ENCODE results near the gene ULK4.

Gene ULK4

GRCh38 chr3:41204369-41204768 lies 757.5 kb downstream of the ULK4 start:
- no peak for DNase-seq

- DNase-seq: peak in 1 of 2 experiments; percentile 68
These were observed 759.0 kb downstream of the ULK4 start for GRCh38 chr3:41202834-41203345.

- no peak for DNase-seq
These were observed 759.6 kb downstream of the ULK4 start for GRCh38 chr3:41202075-41202833.

GRCh38 chr3:41200669-41201021 lies 761.3 kb downstream of the ULK4 start:
- peak in 1 of 2 experiments; percentile 21 for DNase-seq

- DNase-seq: peak in 1 of 2 experiments; percentile 32
These were observed 761.8 kb downstream of the ULK4 start for GRCh38 chr3:41199866-41200668.

GRCh38 chr3:41198950-41199865 lies 762.7 kb downstream of the ULK4 start, which contains the start of gene CTNNB1:
TSS of gene CTNNB1 (plus strand) at chr3:41199505. CDS start at chr3:41224069, 24,564 bp downstream.
- DNase-seq: peak; percentile 71 to 89

GRCh38 chr3:41198526-41198925 lies 763.4 kb downstream of the ULK4 start:
- DNase-seq: no peak

- no peak for DNase-seq
These were observed 763.9 kb downstream of the ULK4 start for GRCh38 chr3:41198046-41198445.
